HG03108 (cell line): ENCODE measurements around the gene NLRP10.

Experiments used
- ATAC-seq: cut with Tn5 transposase; IDR thresholded peaks from one replicate; pipeline ENCODE4 v1.9.1; 2021; ENCODE audit warnings: moderate library complexity; ENCODE audit not compliant: unreplicated experiment

The NLRP10 gene

GRCh38 chr11:7974668-7975067 lies 9.4 kb upstream of the NLRP10 start:
- ATAC-seq = no peak

DNA sequence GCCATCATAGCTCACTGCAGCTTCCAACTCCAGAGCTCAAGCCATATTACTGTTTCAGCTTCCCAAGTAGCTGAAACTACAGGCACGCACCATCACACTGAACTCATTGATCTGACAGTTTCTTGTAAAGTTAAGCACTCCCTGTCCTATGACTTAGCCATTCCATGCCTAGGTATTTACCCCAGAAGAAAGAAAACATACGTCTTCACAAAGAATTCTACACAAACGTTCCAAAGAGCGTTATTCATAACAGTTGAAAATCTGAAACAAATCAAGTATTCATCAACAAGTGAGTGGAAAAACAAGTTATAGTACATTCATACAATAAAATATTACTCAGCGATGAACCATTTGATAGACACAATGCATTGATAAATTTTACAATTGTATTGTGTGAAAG lies 7.8 kb upstream of the NLRP10 start:
- ATAC-seq = no peak

DNA sequence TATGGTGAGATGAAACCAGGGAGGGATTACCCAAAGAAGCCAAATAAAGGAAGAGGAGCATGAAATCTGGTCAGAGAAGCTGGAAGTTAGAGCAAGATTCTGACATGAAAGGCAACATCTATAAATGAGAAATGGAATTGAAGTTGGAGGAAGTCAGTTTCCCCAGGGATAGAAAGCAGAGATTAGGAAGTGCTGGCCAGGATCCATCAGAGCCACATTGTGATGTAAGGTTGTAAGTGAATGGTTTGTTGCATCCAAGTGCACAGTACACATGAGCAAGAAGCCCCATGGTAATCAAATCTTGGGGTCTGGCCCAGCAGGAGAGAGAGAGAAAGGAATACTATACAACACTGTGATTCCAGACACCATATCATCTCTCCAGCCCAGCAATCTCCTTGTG lies 6.6 kb upstream of the NLRP10 start:
- ATAC-seq = no peak

DNA sequence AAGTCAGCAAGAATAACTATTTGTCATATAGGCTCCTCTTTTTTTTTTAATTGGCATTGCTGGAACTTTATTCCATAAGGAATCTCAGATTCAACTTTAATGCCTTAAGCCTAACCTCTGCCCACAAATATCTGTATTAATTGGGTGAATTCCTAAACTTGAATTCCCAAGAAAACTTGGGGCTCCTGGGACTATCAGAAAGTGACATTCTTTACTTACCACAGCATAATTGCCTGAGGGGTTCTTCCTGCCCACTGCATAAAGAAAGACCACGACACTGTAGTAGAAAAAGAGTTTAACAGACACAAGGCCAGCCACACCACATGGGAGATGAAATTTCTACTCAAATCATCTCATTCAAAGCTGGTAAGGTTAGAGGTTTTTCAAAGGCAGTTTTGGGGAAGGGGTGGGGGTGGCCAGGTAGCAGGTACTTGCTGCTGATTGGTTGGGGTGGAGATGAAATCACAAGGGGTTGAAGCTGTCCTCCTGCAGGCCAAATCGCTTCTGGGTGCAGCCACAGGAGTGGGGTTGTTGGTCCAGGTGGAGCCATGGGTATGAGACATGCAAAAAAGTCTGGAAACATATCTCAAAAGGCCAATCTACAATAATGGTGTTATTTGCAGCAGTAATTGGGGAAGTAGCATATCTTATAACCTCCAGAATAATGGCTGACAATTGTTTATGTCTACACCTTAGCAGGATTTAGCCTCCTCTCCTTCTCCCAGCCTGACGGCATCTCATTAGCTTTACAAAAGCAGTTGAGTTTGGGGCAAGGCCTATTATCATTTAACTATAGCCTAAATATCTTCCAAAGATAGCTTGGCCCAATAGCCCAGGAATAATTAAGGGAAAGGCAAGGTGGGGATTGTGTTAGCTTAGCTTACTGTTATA lies 4.8 kb upstream of the NLRP10 start:
- no peak for ATAC-seq

- ATAC-seq = no peak
Measured at GRCh38 chr11:7968686-7969085, 3.4 kb upstream of the NLRP10 start.

GRCh38 chr11:7967826-7968225 lies 2.6 kb upstream of the NLRP10 start:
- ATAC-seq = no peak

- no peak for ATAC-seq
Measured at GRCh38 chr11:7967097-7967496, 1.9 kb upstream of the NLRP10 start.

DNA sequence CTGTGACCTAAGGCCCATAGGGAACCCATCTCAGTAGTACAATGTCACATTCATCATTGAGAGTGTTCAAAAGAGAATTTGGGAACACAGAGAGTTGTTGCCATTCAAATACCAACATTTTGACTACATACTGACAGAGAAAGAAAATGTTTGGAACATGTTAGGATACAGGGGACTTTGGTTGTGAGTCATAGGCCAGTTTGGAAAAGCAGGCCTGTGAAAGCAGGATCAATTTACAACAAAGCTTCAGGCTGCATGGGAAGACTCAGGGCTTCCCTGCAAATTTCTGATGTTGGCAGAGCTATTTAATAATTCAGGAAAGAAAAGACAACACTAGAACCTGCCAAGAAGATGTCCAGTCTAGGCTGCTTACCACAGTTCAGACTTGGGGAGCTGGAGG lies 374 bp downstream of the NLRP10 start:
- no peak for ATAC-seq

- ATAC-seq = no peak
Measured at GRCh38 chr11:7964261-7964660, 986 bp downstream of the NLRP10 start.

DNA sequence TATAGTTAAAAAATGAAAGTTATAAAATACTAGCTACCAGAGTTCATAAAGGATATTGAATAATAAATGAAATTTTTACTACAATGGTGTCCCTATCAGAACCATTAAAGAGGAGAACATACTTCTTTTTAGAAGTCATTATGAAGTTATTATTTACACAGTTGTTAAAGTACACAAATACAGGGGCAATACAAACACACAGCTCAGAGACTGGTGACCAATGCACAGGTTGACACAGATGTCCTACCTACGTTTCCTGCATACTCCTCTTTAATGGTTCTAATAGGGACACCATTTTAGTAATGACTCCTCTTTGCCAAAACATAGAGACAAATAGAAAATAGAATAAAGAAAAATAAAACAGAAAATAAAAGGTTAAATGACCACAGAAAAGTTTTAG lies 10.1 kb downstream of the NLRP10 start:
- no peak for ATAC-seq

DNA sequence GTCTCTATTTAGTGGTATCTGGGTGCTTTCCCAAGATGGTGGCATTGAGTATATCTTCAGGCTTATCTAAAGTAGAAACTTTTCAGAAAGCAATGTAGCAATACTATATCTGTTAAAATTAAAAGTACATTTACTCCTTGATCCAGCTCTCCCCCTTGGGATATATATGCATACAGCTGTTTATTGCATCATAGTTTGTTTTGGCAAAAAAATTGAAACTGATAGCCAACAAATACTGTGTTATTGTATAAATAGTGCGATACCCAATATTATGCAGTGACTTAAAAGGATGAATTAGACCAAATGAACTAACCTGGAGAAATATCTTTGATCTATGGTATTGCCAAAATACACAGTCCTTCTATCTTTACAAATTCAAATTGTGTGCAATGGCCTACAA lies 15.3 kb downstream of the NLRP10 start:
- ATAC-seq = no peak

DNA sequence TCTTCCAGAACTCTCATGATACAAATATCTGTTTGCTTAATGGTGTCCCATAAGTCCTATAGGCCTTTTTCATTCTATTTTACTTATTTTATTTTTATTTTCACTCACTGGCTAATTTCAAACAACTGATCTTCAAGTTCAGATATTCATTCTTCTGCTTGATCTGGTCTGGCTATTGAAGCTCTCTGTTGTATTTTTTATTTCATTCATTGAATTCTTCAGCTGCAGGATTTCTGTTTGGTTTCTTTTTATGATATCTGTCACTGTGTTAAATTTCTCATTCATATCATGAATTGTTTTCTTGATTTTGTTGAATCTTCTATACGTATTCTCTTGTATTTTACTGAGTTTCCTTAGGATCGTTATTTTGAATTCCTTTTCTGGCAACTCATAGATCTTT lies 21.1 kb downstream of the NLRP10 start:
- no peak for ATAC-seq

GRCh38 chr11:7941608-7942007 lies 23.6 kb downstream of the NLRP10 start, which contains the start of gene OR10A3:
TSS of gene OR10A3 (minus strand) at chr11:7941708. CDS start at chr11:7939520, 2,188 bp downstream.
- ATAC-seq = no peak

GRCh38 chr11:7941146-7941545 lies 24.1 kb downstream of the NLRP10 start:
- ATAC-seq = no peak

GRCh38 chr11:7936615-7937014 lies 28.6 kb downstream of the NLRP10 start:
- ATAC-seq = no peak

DNA sequence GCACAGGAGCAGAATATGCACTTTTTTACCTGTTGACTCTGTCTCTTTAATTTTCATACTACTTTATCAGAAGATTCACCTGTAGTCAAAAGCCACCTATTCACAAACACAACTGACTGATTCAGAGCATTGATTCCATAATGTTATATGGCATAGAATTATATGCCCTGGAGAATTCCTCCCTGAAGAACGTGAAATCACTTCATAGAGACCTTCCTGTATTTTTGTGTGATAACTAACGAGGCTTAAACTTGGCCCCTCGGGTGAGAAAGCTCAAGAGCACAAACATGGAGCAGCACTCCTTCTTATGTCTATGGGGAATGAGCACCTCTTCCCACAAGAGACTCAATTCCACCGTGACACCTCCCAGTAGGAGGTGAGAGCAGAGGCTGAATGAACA lies 34.1 kb downstream of the NLRP10 start, which contains the start of gene OR10A6:
TSS of gene OR10A6 (minus strand) at position 101 of the 400 bp plus-strand sequence. CDS start 2,606 bp downstream, outside the sequence.
- ATAC-seq = no peak

DNA sequence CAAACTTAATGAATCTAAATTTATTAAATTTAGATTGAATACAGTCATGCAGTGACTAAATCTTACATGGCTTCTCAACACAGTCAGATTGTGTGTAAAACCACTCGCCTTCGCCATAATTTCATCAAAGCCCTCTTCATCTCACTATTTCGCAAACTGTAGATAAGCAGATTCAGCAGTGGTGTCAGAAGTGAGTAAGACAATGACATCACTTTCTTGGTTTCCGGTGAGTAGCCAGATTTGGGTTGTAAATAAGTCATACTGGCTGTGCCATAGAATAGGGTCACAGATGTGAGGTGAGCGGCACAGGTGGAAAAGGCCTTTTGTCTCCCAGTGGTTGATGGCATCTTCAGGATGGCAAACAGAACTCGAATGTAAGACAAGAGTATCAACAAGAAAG lies 37.6 kb downstream of the NLRP10 start:
- ATAC-seq = no peak

- ATAC-seq = no peak
Measured at GRCh38 chr11:7924536-7924935, 40.7 kb downstream of the NLRP10 start.

DNA sequence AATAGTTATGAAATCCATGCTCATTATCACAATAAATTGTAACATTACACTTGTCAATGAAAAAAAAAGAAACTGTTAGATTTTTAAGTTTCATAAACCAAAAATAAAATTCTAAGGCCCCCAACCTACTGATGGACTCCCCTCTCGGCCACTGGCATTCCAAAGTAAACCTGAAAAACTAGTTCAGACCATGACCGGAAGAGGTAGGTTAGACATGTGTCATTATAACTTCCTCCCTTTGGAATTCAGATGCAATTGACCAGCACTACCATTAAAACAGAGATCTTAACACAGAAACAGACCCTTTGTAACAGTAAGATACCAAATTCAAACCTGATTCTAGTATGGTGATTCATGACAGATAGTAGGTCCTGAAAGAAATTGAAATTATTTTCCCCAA lies 47.1 kb downstream of the NLRP10 start:
- no peak for ATAC-seq
